ENCODE measurements around the gene ACSBG1.

Gene ACSBG1

DNA sequence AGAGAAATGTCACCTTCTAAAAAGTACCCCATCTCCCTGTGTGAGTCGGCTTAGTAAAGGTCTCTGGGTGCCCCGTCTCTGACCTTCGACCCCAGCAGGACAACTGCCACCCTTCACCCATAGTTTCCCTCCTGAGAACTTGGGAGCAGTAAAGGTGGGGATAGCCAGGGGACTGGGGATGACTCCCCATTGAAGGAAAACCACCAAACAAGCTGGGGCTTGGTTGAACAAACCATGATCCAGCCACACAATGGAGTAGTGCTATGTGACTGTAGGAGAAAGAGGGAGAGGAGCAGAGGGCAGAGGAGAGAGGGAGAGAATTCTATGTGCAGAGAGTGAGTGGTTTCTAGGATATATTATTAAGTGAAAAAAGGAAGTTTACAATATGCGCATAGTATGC lies 51.5 kb downstream of the ACSBG1 start:
- no peak for DNase-seq (ENCODE audit: extremely low spot score)
- TF ChIP-seq L3MBTL2 (conservative IDR thresholded peaks at IDR 0.05): no peak
- no peak for TF ChIP-seq SUZ12 (IDR thresholded peaks at IDR 0.05)
- TF ChIP-seq FOXM1 (IDR thresholded peaks at IDR 0.05; ENCODE audit: borderline replicate concordance): no peak
- no peak for TF ChIP-seq BHLHE40 (IDR thresholded peaks at IDR 0.05; ENCODE audit: borderline replicate concordance)
- no peak for TF ChIP-seq FOXK2 (IDR thresholded peaks at IDR 0.05)
- no peak for TF ChIP-seq SP1 (IDR thresholded peaks at IDR 0.05)
- no peak for TF ChIP-seq ZNF384 (IDR thresholded peaks at IDR 0.05)
- TF ChIP-seq, protein P1, sequence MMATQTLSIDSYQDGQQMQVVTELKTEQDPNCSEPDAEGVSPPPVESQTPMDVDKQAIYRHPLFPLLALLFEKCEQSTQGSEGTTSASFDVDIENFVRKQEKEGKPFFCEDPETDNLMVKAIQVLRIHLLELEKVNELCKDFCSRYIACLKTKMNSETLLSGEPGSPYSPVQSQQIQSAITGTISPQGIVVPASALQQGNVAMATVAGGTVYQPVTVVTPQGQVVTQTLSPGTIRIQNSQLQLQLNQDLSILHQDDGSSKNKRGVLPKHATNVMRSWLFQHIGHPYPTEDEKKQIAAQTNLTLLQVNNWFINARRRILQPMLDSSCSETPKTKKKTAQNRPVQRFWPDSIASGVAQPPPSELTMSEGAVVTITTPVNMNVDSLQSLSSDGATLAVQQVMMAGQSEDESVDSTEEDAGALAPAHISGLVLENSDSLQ (IDR thresholded peaks at IDR 0.05): no peak
- TF ChIP-seq ELF4 (IDR thresholded peaks at IDR 0.05): no peak
- no peak for TF ChIP-seq ARNT (IDR thresholded peaks at IDR 0.05)
- no peak for TF ChIP-seq FOXA1 (IDR thresholded peaks at IDR 0.05)
- no peak for TF ChIP-seq TARDBP (IDR thresholded peaks at IDR 0.05)
- TF ChIP-seq CTBP1 (IDR thresholded peaks at IDR 0.05; ENCODE audit: borderline replicate concordance): no peak
- TF ChIP-seq HDGF (IDR thresholded peaks at IDR 0.05; ENCODE audit: borderline replicate concordance): no peak
- no peak for TF ChIP-seq LEF1 (IDR thresholded peaks at IDR 0.05; ENCODE audit: borderline replicate concordance)
- CTCF ChIA-PET: no interaction called here
- POLR2A ChIA-PET: no interaction called here

DNA sequence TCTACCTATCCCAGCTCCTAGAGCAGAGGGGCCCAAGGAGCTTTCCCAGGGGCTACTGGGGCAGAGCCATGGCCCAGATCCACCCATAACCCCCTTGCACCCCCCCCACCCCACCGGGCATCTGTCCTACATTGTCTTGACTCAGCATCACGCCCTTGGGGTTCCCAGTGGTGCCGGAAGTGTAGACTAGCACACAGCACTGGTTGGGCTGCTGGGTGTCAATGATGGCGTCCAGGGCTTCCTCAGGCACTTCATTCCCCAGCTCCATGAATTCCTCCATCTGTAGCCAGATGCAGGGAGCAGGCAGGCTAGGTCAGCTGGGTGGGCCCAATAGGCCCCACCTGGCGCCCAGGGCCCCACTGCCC lies 52.0 kb downstream of the ACSBG1 start:
- no peak for TF ChIP-seq FOXK2 (IDR thresholded peaks at IDR 0.05)
- no peak for TF ChIP-seq LEF1 (IDR thresholded peaks at IDR 0.05; ENCODE audit: borderline replicate concordance)
- no peak for TF ChIP-seq ELF4 (IDR thresholded peaks at IDR 0.05)
- TF ChIP-seq ZNF384 (IDR thresholded peaks at IDR 0.05): no peak
- TF ChIP-seq HDGF (IDR thresholded peaks at IDR 0.05; ENCODE audit: borderline replicate concordance): no peak
- TF ChIP-seq FOXA1 (IDR thresholded peaks at IDR 0.05): no peak
- TF ChIP-seq BHLHE40 (IDR thresholded peaks at IDR 0.05; ENCODE audit: borderline replicate concordance): no peak
- no peak for TF ChIP-seq CTBP1 (IDR thresholded peaks at IDR 0.05; ENCODE audit: borderline replicate concordance)
- no peak for TF ChIP-seq L3MBTL2 (conservative IDR thresholded peaks at IDR 0.05)
- no peak for TF ChIP-seq SP1 (IDR thresholded peaks at IDR 0.05)
- no peak for TF ChIP-seq FOXM1 (IDR thresholded peaks at IDR 0.05; ENCODE audit: borderline replicate concordance)
- TF ChIP-seq TARDBP (IDR thresholded peaks at IDR 0.05): no peak
- TF ChIP-seq NFRKB (IDR thresholded peaks at IDR 0.05): no peak
- TF ChIP-seq ARNT (IDR thresholded peaks at IDR 0.05): no peak
- TF ChIP-seq, protein P1 (IDR thresholded peaks at IDR 0.05): no peak
- ChIA-PET CTCF (no interaction called here), POLR2A (no interaction called here)
- DNase-seq (ENCODE audit: extremely low spot score): no peak

DNA sequence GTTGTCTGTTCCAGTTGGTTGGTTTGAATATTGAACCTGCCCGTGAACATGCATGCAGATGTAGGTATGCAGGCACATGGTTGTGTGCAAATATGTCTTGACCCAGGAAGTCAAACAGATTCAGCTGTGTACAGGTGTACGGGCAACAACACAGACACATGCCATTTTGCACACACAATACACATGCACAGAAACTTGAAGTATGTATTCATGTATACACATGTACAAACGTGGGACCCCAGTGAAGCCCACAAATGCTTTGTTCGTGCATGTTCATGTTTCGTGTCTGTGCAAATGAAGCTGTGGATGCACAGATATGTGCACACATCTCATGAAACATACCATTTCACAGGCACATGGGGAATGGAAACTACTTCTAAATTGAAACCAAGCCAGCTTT lies 54.5 kb downstream of the ACSBG1 start:
- DNase-seq (ENCODE audit: extremely low spot score): no peak
- TF ChIP-seq ARNT (IDR thresholded peaks at IDR 0.05): no peak
- ChIA-PET CTCF (interaction anchor here (0.9 to 1.0 kb wide), 2 partner anchors 16 to 32 kb away, joined by 3 to 6 read pairs; no protein-coding TSS in a partner anchor), POLR2A (no interaction called here)

DNA sequence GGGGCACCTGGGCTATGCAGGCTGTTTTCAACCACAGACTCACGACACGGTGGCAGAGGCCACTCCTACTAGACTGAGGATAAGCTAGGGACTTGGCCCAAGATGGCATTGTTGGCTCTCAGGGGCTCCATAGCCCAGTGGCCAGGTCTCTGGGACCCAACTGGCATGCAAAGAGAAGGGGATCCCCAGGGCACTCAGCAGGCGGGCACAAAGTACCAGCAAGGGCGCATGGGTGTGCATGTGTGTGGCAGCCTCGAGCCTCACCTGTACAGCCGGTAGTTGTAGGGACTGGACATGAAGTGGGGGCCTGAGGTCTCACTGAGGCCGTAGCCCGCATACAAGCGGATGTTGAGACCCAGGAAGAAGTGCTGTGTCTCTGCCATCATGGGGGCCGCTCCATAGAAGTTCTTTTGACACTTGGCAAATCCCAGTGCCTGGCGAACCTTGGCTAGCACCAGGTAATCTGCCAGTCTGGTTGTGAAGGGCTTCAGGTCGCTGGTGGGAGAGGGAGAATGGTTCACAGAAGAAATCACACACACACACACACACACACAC lies 55.0 kb downstream of the ACSBG1 start:
- ChIA-PET CTCF (interaction anchor here (3.8 to 4.2 kb wide), 2 partner anchors 17 to 63 kb away, joined by 17 to 58 read pairs; no protein-coding TSS in a partner anchor), POLR2A (no interaction called here)
- TF ChIP-seq LEF1 (IDR thresholded peaks at IDR 0.05; ENCODE audit: borderline replicate concordance) (no peak), HDGF (IDR thresholded peaks at IDR 0.05; ENCODE audit: borderline replicate concordance) (no peak), L3MBTL2 (conservative IDR thresholded peaks at IDR 0.05) (no peak), SUZ12 (IDR thresholded peaks at IDR 0.05) (no peak), BHLHE40 (IDR thresholded peaks at IDR 0.05; ENCODE audit: borderline replicate concordance) (no peak), FOXM1 (IDR thresholded peaks at IDR 0.05; ENCODE audit: borderline replicate concordance) (no peak), ARNT (IDR thresholded peaks at IDR 0.05) (no peak), SP1 (IDR thresholded peaks at IDR 0.05) (no peak), ZNF384 (IDR thresholded peaks at IDR 0.05) (no peak), CTBP1 (IDR thresholded peaks at IDR 0.05; ENCODE audit: borderline replicate concordance) (no peak), FOXA1 (IDR thresholded peaks at IDR 0.05) (no peak)
- no peak for DNase-seq (ENCODE audit: extremely low spot score)

DNA sequence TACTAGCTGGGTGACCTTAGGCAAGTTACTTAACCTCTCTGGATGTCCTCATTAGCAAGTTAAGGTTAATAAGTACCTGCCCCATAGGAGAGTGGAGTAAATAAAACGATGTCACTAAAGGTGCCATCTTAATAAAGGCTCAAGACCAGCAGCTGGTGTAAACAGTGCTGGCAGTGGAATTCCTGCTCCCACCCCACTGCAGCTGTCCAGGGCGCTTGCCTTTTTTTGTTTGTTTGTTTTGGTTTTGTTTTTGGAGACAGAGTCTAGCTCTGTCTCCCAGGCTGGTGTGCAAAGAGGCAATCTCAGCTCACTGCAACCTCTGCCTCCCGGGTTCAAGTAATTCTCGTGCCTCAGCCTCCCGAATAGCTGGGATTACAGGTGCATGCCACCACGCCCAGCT lies 56.3 kb downstream of the ACSBG1 start:
- POLR2A ChIA-PET: interaction anchor here (1.2 to 1.4 kb wide), 2 partner anchors 29 to 64 kb away, joined by 3 read pairs; no protein-coding TSS in a partner anchor
- CTCF ChIA-PET: interaction anchor here (0.7 to 4.2 kb wide), 12 partner anchors 11 to 80 kb away, joined by 3 to 58 read pairs (median 4); partner anchors contain the start of gene CIB2
- no peak for DNase-seq (ENCODE audit: extremely low spot score)
- TF ChIP-seq SUZ12 (IDR thresholded peaks at IDR 0.05) (no peak), NFRKB (IDR thresholded peaks at IDR 0.05) (no peak), FOXM1 (IDR thresholded peaks at IDR 0.05; ENCODE audit: borderline replicate concordance) (no peak), BHLHE40 (IDR thresholded peaks at IDR 0.05; ENCODE audit: borderline replicate concordance) (no peak), ARNT (IDR thresholded peaks at IDR 0.05) (no peak), SP1 (IDR thresholded peaks at IDR 0.05) (no peak), HDGF (IDR thresholded peaks at IDR 0.05; ENCODE audit: borderline replicate concordance) (no peak), LEF1 (IDR thresholded peaks at IDR 0.05; ENCODE audit: borderline replicate concordance) (no peak), FOXK2 (IDR thresholded peaks at IDR 0.05) (no peak), FOXA1 (IDR thresholded peaks at IDR 0.05) (no peak), TARDBP (IDR thresholded peaks at IDR 0.05) (no peak), ZNF384 (IDR thresholded peaks at IDR 0.05) (no peak), ELF4 (IDR thresholded peaks at IDR 0.05) (no peak), CTBP1 (IDR thresholded peaks at IDR 0.05; ENCODE audit: borderline replicate concordance) (no peak), L3MBTL2 (conservative IDR thresholded peaks at IDR 0.05) (no peak)
- TF ChIP-seq, protein P1 (IDR thresholded peaks at IDR 0.05): no peak

DNA sequence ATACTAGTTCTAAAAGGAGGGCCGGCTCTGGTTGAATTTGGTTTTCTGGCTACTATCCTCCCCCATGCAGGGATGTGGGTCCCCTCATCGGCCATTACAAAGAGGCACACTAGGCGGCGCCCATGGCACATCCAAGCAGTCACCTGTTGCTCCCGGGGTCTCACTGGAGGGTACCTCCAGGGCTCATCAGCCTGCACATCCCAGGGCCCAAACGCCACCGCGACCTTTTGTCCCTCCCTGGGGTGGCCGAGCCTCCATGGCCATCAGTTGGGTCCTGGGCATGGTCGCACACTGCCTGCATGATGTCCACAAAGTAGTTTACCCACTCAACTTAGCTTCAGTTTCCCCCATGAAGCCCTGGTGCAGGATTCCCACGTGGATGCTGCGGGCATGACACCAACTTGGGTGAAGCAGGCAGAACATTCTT lies 56.9 kb downstream of the ACSBG1 start:
- no peak for TF ChIP-seq LEF1 (IDR thresholded peaks at IDR 0.05; ENCODE audit: borderline replicate concordance)
- no peak for TF ChIP-seq TARDBP (IDR thresholded peaks at IDR 0.05)
- no peak for TF ChIP-seq FOXK2 (IDR thresholded peaks at IDR 0.05)
- no peak for TF ChIP-seq HDGF (IDR thresholded peaks at IDR 0.05; ENCODE audit: borderline replicate concordance)
- no peak for TF ChIP-seq ELF4 (IDR thresholded peaks at IDR 0.05)
- TF ChIP-seq, protein P1 (IDR thresholded peaks at IDR 0.05): no peak
- no peak for TF ChIP-seq ZNF384 (IDR thresholded peaks at IDR 0.05)
- no peak for TF ChIP-seq FOXA1 (IDR thresholded peaks at IDR 0.05)
- TF ChIP-seq CTBP1 (IDR thresholded peaks at IDR 0.05; ENCODE audit: borderline replicate concordance): no peak
- TF ChIP-seq NFRKB (IDR thresholded peaks at IDR 0.05): no peak
- no peak for TF ChIP-seq ARNT (IDR thresholded peaks at IDR 0.05)
- TF ChIP-seq BHLHE40 (IDR thresholded peaks at IDR 0.05; ENCODE audit: borderline replicate concordance): no peak
- TF ChIP-seq FOXM1 (IDR thresholded peaks at IDR 0.05; ENCODE audit: borderline replicate concordance): no peak
- no peak for TF ChIP-seq SUZ12 (IDR thresholded peaks at IDR 0.05)
- TF ChIP-seq L3MBTL2 (conservative IDR thresholded peaks at IDR 0.05): no peak
- ChIA-PET CTCF (interaction anchor here (0.6 to 4.2 kb wide), 13 partner anchors 11 to 177 kb away, joined by 3 to 58 read pairs (median 4); partner anchors contain the start of gene CIB2), POLR2A (interaction anchor here (1.2 to 1.4 kb wide), 2 partner anchors 29 to 64 kb away, joined by 3 read pairs; no protein-coding TSS in a partner anchor)
- DNase-seq (ENCODE audit: extremely low spot score): peak; percentile 79

All from HEK293T (cell line).